ENCODE measurements around the gene LGR5. TPM values are rescaled to one million over a fixed set of nuclear protein-coding genes. Genes with fewer than 3 reads are reported as not detected.

The LGR5 gene
- total RNA-seq, 1 experiment from 2014 or later, result 28.4 TPM

GRCh38 chr12:71436696-71437095, 2.9 kb upstream of the LGR5 start:
- H3K4me1 ChIP-seq, result no peaks in the 10 kb centered on the region; the same call in 1 of the 2 replicates
- H3K9me3 ChIP-seq, result peaks cover 22% of the 10 kb centered on the region; the same call in 1 of the 2 replicates
- DNase-seq, result no peak
- BruUV-seq (replicated peaks), result no TSS peak
- Mint-ChIP-seq H3K4me3 (ENCODE audit: unreplicated experiment) (no peak overlapping the region), H3K36me3 (ENCODE audit: insufficient read depth, unreplicated experiment) (peaks cover 27% of the 10 kb centered on the region), H3K9me3 (ENCODE audit: unreplicated experiment) (peaks cover 34% of the 10 kb centered on the region), H3K27me3 (ENCODE audit: insufficient read depth, unreplicated experiment) (no peaks in the 10 kb centered on the region), H3K4me1 (ENCODE audit: low read depth, unreplicated experiment) (peaks cover 20% of the 10 kb centered on the region), H3K27ac (ENCODE audit: unreplicated experiment) (no peak overlapping the region)
- intact Hi-C loops (cut with micrococcal nuclease; ENCODE audit: unreplicated experiment), result no loop called here
- no peaks in the 10 kb centered on the region for H3K27me3 ChIP-seq (replicated peaks; ENCODE audit: control insufficient read depth, insufficient read depth, low read length)
- no peaks in the 10 kb centered on the region for H3K36me3 ChIP-seq (ENCODE audit: control insufficient read depth, insufficient read depth, low read length)
- ChIA-PET POLR2A (no interaction called here), CTCF (no interaction called here)
- no peak overlapping the region for H3K4me3 ChIP-seq (ENCODE audit: low read depth, low read length)
- TF ChIP-seq CTCF (IDR thresholded peaks at IDR 0.05; ENCODE audit: insufficient read depth in 1 of 2, low read depth in 1 of 2, low read length in 1 of 2, severe bottlenecking in 1 of 2, unreplicated experiment in 1 of 2), result no peak

GRCh38 chr12:71438670-71439361, 782 bp upstream of the LGR5 start:
- Mint-ChIP-seq H3K4me3 (ENCODE audit: unreplicated experiment) (peak overlapping the region; percentile 82), H3K4me1 (ENCODE audit: low read depth, unreplicated experiment) (peaks cover 24% of the 10 kb centered on the region), H3K9me3 (ENCODE audit: unreplicated experiment) (peaks cover 24% of the 10 kb centered on the region), H3K27ac (ENCODE audit: unreplicated experiment) (peak overlapping the region; percentile 40), H3K27me3 (ENCODE audit: insufficient read depth, unreplicated experiment) (no peaks in the 10 kb centered on the region), H3K36me3 (ENCODE audit: insufficient read depth, unreplicated experiment) (peaks cover 30% of the 10 kb centered on the region)
- Histone ChIP-seq H3K27me3 (replicated peaks; ENCODE audit: control insufficient read depth, insufficient read depth, low read length) (no peaks in the 10 kb centered on the region), H3K4me3 (ENCODE audit: low read depth, low read length) (peak overlapping the region; percentile 61), H3K36me3 (ENCODE audit: control insufficient read depth, insufficient read depth, low read length) (no peaks in the 10 kb centered on the region), H3K4me1 (peaks cover 3% of the 10 kb centered on the region; the same call in 1 of the 2 replicates), H3K9me3 (peaks cover 20% of the 10 kb centered on the region; the same call in 1 of the 2 replicates)
- DNase-seq, result peak; percentile 69 to 82
- intact Hi-C loops (cut with micrococcal nuclease; ENCODE audit: unreplicated experiment), result loop anchor here (1.0 kb wide), 1 partner anchor 24 kb away; no protein-coding TSS in a partner anchor
- no peak for TF ChIP-seq CTCF (IDR thresholded peaks at IDR 0.05; ENCODE audit: insufficient read depth in 1 of 2, low read depth in 1 of 2, low read length in 1 of 2, severe bottlenecking in 1 of 2, unreplicated experiment in 1 of 2)
- no TSS peak for BruUV-seq (replicated peaks)
- CTCF ChIA-PET, result interaction anchor here (0.6 to 1.0 kb wide), 4 partner anchors 45 to 445 kb away, joined by 3 read pairs; no protein-coding TSS in a partner anchor
- POLR2A ChIA-PET, result no interaction called here

GRCh38 chr12:71439362-71439612, 311 bp upstream of the LGR5 start:
- no peak for DNase-seq
- ChIA-PET POLR2A (no interaction called here), CTCF (interaction anchor here (0.6 to 1.0 kb wide), 2 partner anchors 112 to 445 kb away, joined by 3 read pairs; no protein-coding TSS in a partner anchor)
- H3K4me3 ChIP-seq (ENCODE audit: low read depth, low read length), result peak overlapping the region; percentile 61
- no peaks in the 10 kb centered on the region for H3K27me3 Mint-ChIP-seq (ENCODE audit: insufficient read depth, unreplicated experiment)
- peaks cover 18% of the 10 kb centered on the region; the same call in 1 of the 2 replicates for H3K9me3 ChIP-seq
- peaks cover 24% of the 10 kb centered on the region for H3K4me1 Mint-ChIP-seq (ENCODE audit: low read depth, unreplicated experiment)
- intact Hi-C loops (cut with micrococcal nuclease; ENCODE audit: unreplicated experiment), result loop anchor here (1.0 kb wide), 1 partner anchor 24 kb away; no protein-coding TSS in a partner anchor
- H3K36me3 ChIP-seq (ENCODE audit: control insufficient read depth, insufficient read depth, low read length), result no peaks in the 10 kb centered on the region
- H3K36me3 Mint-ChIP-seq (ENCODE audit: insufficient read depth, unreplicated experiment), result peaks cover 26% of the 10 kb centered on the region
- TF ChIP-seq CTCF (IDR thresholded peaks at IDR 0.05; ENCODE audit: insufficient read depth in 1 of 2, low read depth in 1 of 2, low read length in 1 of 2, severe bottlenecking in 1 of 2, unreplicated experiment in 1 of 2), result no peak
- H3K4me3 Mint-ChIP-seq (ENCODE audit: unreplicated experiment), result peak overlapping the region; percentile 82
- peaks cover 3% of the 10 kb centered on the region; the same call in 1 of the 2 replicates for H3K4me1 ChIP-seq
- peak overlapping the region; percentile 40 for H3K27ac Mint-ChIP-seq (ENCODE audit: unreplicated experiment)
- no TSS peak for BruUV-seq (replicated peaks)
- peaks cover 24% of the 10 kb centered on the region for H3K9me3 Mint-ChIP-seq (ENCODE audit: unreplicated experiment)
- no peaks in the 10 kb centered on the region for H3K27me3 ChIP-seq (replicated peaks; ENCODE audit: control insufficient read depth, insufficient read depth, low read length)
